Loucy (cell line): ENCODE measurements around the gene DDX4.
A peak's percentile ranks its signal among the peaks of the same experiment; 100 is the strongest.

Experiments used
- H2AFZ ChIP-seq: fragments of 200-600 bp; sonication (generic); 2 replicates; pipeline ENCODE4 v1.6.0; 2016; ENCODE audit warnings: antibody characterized with exemption, mild to moderate bottlenecking, low read length, moderate library complexity
- H3F3A ChIP-seq: fragments of 200-600 bp; 2 replicates; pipeline ENCODE4 v1.6.0; 2016; ENCODE audit warnings: antibody characterized with exemption, low read depth, mild to moderate bottlenecking
- H3K27me3 ChIP-seq: fragments of 200-600 bp; sonication (generic); 2 replicates; pipeline ENCODE4 v1.6.1; 2014; ENCODE audit warnings: low read length, mild to moderate bottlenecking; ENCODE audit not compliant: insufficient read depth, poor library complexity, severe bottlenecking
- H3K36me3 ChIP-seq: fragments of 200-600 bp; sonication (generic); 2 replicates; pipeline ENCODE4 v1.6.1; 2016; ENCODE audit warnings: low read length; ENCODE audit not compliant: insufficient read depth
- H3K4me1 ChIP-seq: fragments of 200-600 bp; sonication (generic); 2 replicates; pipeline ENCODE4 v1.5.1; 2014; ENCODE audit warnings: low read length, mild to moderate bottlenecking; ENCODE audit not compliant: insufficient read depth, poor library complexity, severe bottlenecking
- H3K4me2 ChIP-seq: fragments of 200-600 bp; sonication (generic); 2 replicates; pipeline ENCODE4 v1.6.0; 2014; ENCODE audit warnings: antibody characterized with exemption, low read length, low read depth, mild to moderate bottlenecking; ENCODE audit not compliant: poor library complexity, severe bottlenecking
- H3K4me3 ChIP-seq: fragments of 200-600 bp; sonication (generic); 2 replicates; pipeline ENCODE4 v1.5.1; 2014; ENCODE audit warnings: low read length, mild to moderate bottlenecking, mixed read lengths; ENCODE audit not compliant: poor library complexity, severe bottlenecking
- H3K79me2 ChIP-seq: fragments of 200-600 bp; sonication (generic); 2 replicates; pipeline ENCODE4 v1.6.1; 2014; ENCODE audit warnings: low read length; ENCODE audit not compliant: insufficient read depth
- H3K9ac ChIP-seq: fragments of 200-600 bp; sonication (generic); 2 replicates; pipeline ENCODE4 v1.6.0; 2014; ENCODE audit warnings: mild to moderate bottlenecking, low read depth, low read length, moderate library complexity; ENCODE audit not compliant: poor library complexity, severe bottlenecking
- H3K9me2 ChIP-seq: fragments of 200-600 bp; sonication (generic); replicated peaks from 2 replicates; pipeline ENCODE4 v1.6.1; 2016; ENCODE audit warnings: low read depth, low read length, mixed read lengths
- H3K9me3 ChIP-seq: fragments of 200-600 bp; sonication (generic); 2 replicates; pipeline ENCODE4 v1.6.1; 2014; ENCODE audit warnings: mild to moderate bottlenecking, antibody characterized with exemption, low read length, low read depth; ENCODE audit not compliant: insufficient read depth
- H4K20me1 ChIP-seq: fragments of 200-600 bp; sonication (generic); 2 replicates; pipeline ENCODE4 v1.6.0; 2014; ENCODE audit warnings: antibody characterized with exemption, low read length, mild to moderate bottlenecking; ENCODE audit not compliant: insufficient read depth, poor library complexity, severe bottlenecking
- EZH2phosphoT487 ChIP-seq: fragments of 200-600 bp; IDR thresholded peaks from 2 replicates; pipeline ENCODE4 v1.6.1; 2018; ENCODE audit warnings: antibody characterized with exemption, mild to moderate bottlenecking, moderate library complexity, borderline replicate concordance
- TF ChIP-seq, protein P1 (sequence below): fragments of 200-600 bp; sonication (generic); conservative IDR thresholded peaks from 2 replicates; pipeline ENCODE4 v1.5.1; 2014; ENCODE audit warnings: mild to moderate bottlenecking, antibody characterized with exemption, low read length

The DDX4 gene

DNA sequence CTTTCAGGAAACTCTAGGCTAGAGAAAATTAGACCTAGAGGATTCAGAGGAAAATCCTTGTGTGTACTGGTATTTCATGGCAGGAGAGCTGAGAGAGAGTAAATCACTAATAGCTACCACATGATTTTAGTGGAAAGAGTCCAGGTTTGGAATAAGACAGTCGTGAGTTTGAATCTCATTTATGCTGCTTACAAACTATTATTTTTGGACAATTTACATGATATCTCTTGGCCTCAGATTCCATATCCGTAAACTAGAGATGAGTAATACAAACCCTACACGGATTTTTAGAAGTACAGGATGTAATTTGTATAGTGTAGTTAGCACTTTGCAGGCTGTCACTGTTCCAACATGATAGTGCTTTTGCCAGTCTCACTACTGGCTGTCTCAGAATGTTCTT, 116.0 kb downstream of the DDX4 start:
- Histone ChIP-seq H3K4me2 (no peak overlapping the region), H3K9me3 (no peaks in the 10 kb centered on the region), H3K36me3 (no peaks in the 10 kb centered on the region)

GRCh38 chr5:55855509-55855908, 117.6 kb downstream of the DDX4 start:
- no peaks in the 10 kb centered on the region for H3K9me2 ChIP-seq
- H3K36me3 ChIP-seq: no peaks in the 10 kb centered on the region
- H3K4me3 ChIP-seq: no peak overlapping the region
- H3K4me2 ChIP-seq: peak overlapping the region; percentile 28
- no peak overlapping the region for H2AFZ ChIP-seq
- H3K9ac ChIP-seq: no peak overlapping the region
- H3K27me3 ChIP-seq: peaks cover 5% of the 10 kb centered on the region
- H3K9me3 ChIP-seq: no peaks in the 10 kb centered on the region
- TF ChIP-seq, protein P1, sequence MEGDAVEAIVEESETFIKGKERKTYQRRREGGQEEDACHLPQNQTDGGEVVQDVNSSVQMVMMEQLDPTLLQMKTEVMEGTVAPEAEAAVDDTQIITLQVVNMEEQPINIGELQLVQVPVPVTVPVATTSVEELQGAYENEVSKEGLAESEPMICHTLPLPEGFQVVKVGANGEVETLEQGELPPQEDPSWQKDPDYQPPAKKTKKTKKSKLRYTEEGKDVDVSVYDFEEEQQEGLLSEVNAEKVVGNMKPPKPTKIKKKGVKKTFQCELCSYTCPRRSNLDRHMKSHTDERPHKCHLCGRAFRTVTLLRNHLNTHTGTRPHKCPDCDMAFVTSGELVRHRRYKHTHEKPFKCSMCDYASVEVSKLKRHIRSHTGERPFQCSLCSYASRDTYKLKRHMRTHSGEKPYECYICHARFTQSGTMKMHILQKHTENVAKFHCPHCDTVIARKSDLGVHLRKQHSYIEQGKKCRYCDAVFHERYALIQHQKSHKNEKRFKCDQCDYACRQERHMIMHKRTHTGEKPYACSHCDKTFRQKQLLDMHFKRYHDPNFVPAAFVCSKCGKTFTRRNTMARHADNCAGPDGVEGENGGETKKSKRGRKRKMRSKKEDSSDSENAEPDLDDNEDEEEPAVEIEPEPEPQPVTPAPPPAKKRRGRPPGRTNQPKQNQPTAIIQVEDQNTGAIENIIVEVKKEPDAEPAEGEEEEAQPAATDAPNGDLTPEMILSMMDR: peak; percentile 26; the same call in 1 of the 2 replicates
- TF ChIP-seq EZH2phosphoT487: no peak
- no peaks in the 10 kb centered on the region for H3K79me2 ChIP-seq
- peaks cover 18% of the 10 kb centered on the region for H3K4me1 ChIP-seq
- no peaks in the 10 kb centered on the region for H3F3A ChIP-seq
- no peaks in the 10 kb centered on the region for H4K20me1 ChIP-seq

More for the DNA sequence above, 116.0 kb downstream of the DDX4 start:
- H2AFZ ChIP-seq: no peak overlapping the region
- no peaks in the 10 kb centered on the region for H3K9me2 ChIP-seq
- H4K20me1 ChIP-seq: no peaks in the 10 kb centered on the region
- H3K27me3 ChIP-seq: peaks cover 5% of the 10 kb centered on the region
- H3K79me2 ChIP-seq: no peaks in the 10 kb centered on the region
- TF ChIP-seq EZH2phosphoT487: no peak
- TF ChIP-seq, protein P1: no peak
- H3F3A ChIP-seq: no peaks in the 10 kb centered on the region
- H3K4me1 ChIP-seq: peaks cover 18% of the 10 kb centered on the region
- H3K4me3 ChIP-seq: no peak overlapping the region
- no peak overlapping the region for H3K9ac ChIP-seq

GRCh38 chr5:55856516-55857246, 118.8 kb downstream of the DDX4 start:
- Histone ChIP-seq H2AFZ (no peak overlapping the region), H3K79me2 (no peaks in the 10 kb centered on the region), H3K4me1 (peaks cover 18% of the 10 kb centered on the region), H3K4me3 (peak overlapping the region; percentile 10), H3K9me3 (no peaks in the 10 kb centered on the region), H3F3A (no peaks in the 10 kb centered on the region), H3K9ac (no peak overlapping the region), H3K9me2 (no peaks in the 10 kb centered on the region), H3K36me3 (no peaks in the 10 kb centered on the region), H4K20me1 (no peaks in the 10 kb centered on the region), H3K27me3 (peaks cover 1% of the 10 kb centered on the region), H3K4me2 (peak overlapping the region; percentile 28)
- TF ChIP-seq, protein P1: no peak
- TF ChIP-seq EZH2phosphoT487: no peak
